ENCODE measurements around the gene METAP1D.

METAP1D gene

GRCh38 chr2:172102391-172103359, 102.9 kb downstream of the METAP1D start, which contains the start of gene DLX2:
Gene DLX2 (minus strand): TSS chr2:172102900. CDS start chr2:172102538, 362 bp downstream.
- DNase-seq (ENCODE audit: low read depth, low spot score), result no peak
- H3K27ac ChIP-seq, result no peak within 1 kb of the TSS
- no peaks in the 10 kb centered on the region for H3K36me3 ChIP-seq (ENCODE audit: insufficient read depth, low read length)
- TF ChIP-seq POLR2AphosphoS5 (IDR thresholded peaks at IDR 0.05; ENCODE audit: borderline replicate concordance, low read depth, low read length) (peak; percentile 66), EZH2 (IDR thresholded peaks at IDR 0.05) (no peak)
- no peak within 1 kb of the TSS for H3K9ac ChIP-seq (ENCODE audit: insufficient read length)
- peak within 1 kb of the TSS; percentile 80 for H3K4me3 ChIP-seq
- H3K9me3 ChIP-seq (ENCODE audit: low read depth, low read length), result no peaks in the 10 kb centered on the region

- Histone ChIP-seq H3K9me3 (ENCODE audit: low read depth, low read length) (no peaks in the 10 kb centered on the region), H3K27ac (peak overlapping the region; percentile 40; the same call in 1 of the 2 replicates), H3K4me3 (peak overlapping the region; percentile 80), H3K9ac (ENCODE audit: insufficient read length) (no peak overlapping the region), H3K36me3 (ENCODE audit: insufficient read depth, low read length) (no peaks in the 10 kb centered on the region)
- no peak for DNase-seq (ENCODE audit: low read depth, low spot score)
- TF ChIP-seq FOXP2 (optimal IDR thresholded peaks at IDR 0.05; ENCODE audit: control extremely low read depth, extremely low read length, insufficient read depth), result no peak
- no peak for TF ChIP-seq POLR2AphosphoS5 (IDR thresholded peaks at IDR 0.05; ENCODE audit: borderline replicate concordance, low read depth, low read length)
- no peak for TF ChIP-seq EZH2 (IDR thresholded peaks at IDR 0.05)
Measured at GRCh38 chr2:172103471-172104272, 103.9 kb downstream of the METAP1D start.

- no peak for TF ChIP-seq EZH2 (IDR thresholded peaks at IDR 0.05)
- TF ChIP-seq FOXP2 (optimal IDR thresholded peaks at IDR 0.05; ENCODE audit: control extremely low read depth, extremely low read length, insufficient read depth), result no peak
- no peak for TF ChIP-seq POLR2AphosphoS5 (IDR thresholded peaks at IDR 0.05; ENCODE audit: borderline replicate concordance, low read depth, low read length)
- H3K9ac ChIP-seq (ENCODE audit: insufficient read length), result no peak overlapping the region
- H3K4me3 ChIP-seq, result no peak overlapping the region
- no peaks in the 10 kb centered on the region for H3K36me3 ChIP-seq (ENCODE audit: insufficient read depth, low read length)
- H3K27ac ChIP-seq, result no peak overlapping the region
- H3K9me3 ChIP-seq (ENCODE audit: low read depth, low read length), result no peaks in the 10 kb centered on the region
- DNase-seq (ENCODE audit: low read depth, low spot score), result no peak
Measured at GRCh38 chr2:172105471-172106107, 105.8 kb downstream of the METAP1D start.

- H3K36me3 ChIP-seq (ENCODE audit: insufficient read depth, low read length), result no peaks in the 10 kb centered on the region
- DNase-seq (ENCODE audit: low read depth, low spot score), result no peak
- TF ChIP-seq FOXP2 (optimal IDR thresholded peaks at IDR 0.05; ENCODE audit: control extremely low read depth, extremely low read length, insufficient read depth) (no peak), POLR2AphosphoS5 (IDR thresholded peaks at IDR 0.05; ENCODE audit: borderline replicate concordance, low read depth, low read length) (no peak), EZH2 (IDR thresholded peaks at IDR 0.05) (no peak)
- H3K9ac ChIP-seq (ENCODE audit: insufficient read length), result no peak overlapping the region
- H3K4me3 ChIP-seq, result no peak overlapping the region
- no peaks in the 10 kb centered on the region for H3K9me3 ChIP-seq (ENCODE audit: low read depth, low read length)
- no peak overlapping the region for H3K27ac ChIP-seq
Measured at GRCh38 chr2:172106108-172106961, 106.6 kb downstream of the METAP1D start.

DNA sequence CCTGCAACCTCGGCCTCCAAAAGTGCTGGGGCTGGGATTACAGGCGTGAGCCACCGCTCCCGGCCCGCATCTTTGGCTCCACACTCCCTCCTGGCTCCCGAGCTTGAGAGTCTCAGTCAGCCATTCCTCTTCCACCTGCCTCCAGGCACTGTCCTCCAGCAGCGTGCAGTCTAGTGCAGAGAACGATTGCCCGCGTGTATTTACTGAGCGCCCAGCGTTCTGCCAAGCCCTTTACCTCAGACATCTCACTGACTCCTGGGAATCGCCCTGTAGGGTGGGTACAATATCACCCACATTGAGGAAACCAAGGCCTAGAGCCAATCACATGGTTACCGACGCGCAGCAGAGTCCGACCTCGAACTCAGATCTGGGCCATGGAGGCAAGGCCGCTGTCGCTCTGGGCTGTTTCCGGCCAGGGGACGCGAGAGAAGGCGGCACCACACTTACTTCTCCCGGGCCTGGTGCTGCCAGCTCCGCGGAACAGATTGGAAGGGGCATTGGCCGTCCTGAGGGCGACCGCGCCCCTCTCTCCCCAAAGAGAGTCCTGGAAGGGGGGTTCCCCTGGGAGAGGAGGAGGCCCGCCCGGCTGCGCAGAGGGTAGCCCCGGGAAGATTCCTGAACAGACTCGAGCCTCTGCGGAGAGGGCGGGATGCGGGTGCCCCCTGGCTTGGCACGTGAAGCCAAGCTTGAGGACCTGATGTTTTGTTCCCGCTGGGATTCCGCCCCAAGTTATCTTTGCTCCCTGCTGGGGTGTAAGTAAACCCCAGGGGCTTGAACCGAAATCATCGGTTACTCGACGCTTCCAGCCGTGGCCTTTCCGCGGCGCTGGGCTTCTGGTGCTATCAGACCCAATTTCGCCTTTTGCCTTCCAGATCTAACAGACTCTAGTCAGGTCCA, 108.2 kb downstream of the METAP1D start:
- DNase-seq (ENCODE audit: low read depth, low spot score), result no peak
- TF ChIP-seq FOXP2 (optimal IDR thresholded peaks at IDR 0.05; ENCODE audit: control extremely low read depth, extremely low read length, insufficient read depth), result no peak
- TF ChIP-seq POLR2AphosphoS5 (IDR thresholded peaks at IDR 0.05; ENCODE audit: borderline replicate concordance, low read depth, low read length), result no peak
- TF ChIP-seq EZH2 (IDR thresholded peaks at IDR 0.05), result no peak
- H3K4me3 ChIP-seq, result no peak overlapping the region

GRCh38 chr2:172108587-172108930, 108.8 kb downstream of the METAP1D start:
- Histone ChIP-seq H3K9me3 (ENCODE audit: low read depth, low read length) (no peaks in the 10 kb centered on the region), H3K27ac (no peak overlapping the region), H3K4me3 (no peak overlapping the region), H3K9ac (ENCODE audit: insufficient read length) (no peak overlapping the region), H3K36me3 (ENCODE audit: insufficient read depth, low read length) (no peaks in the 10 kb centered on the region)
- no peak for TF ChIP-seq POLR2AphosphoS5 (IDR thresholded peaks at IDR 0.05; ENCODE audit: borderline replicate concordance, low read depth, low read length)
- no peak for TF ChIP-seq FOXP2 (optimal IDR thresholded peaks at IDR 0.05; ENCODE audit: control extremely low read depth, extremely low read length, insufficient read depth)
- DNase-seq (ENCODE audit: low read depth, low spot score), result no peak

More for the DNA sequence above, 108.2 kb downstream of the METAP1D start:
- Histone ChIP-seq H3K9me3 (ENCODE audit: low read depth, low read length) (no peaks in the 10 kb centered on the region), H3K27ac (no peak overlapping the region), H3K36me3 (ENCODE audit: insufficient read depth, low read length) (no peaks in the 10 kb centered on the region), H3K9ac (ENCODE audit: insufficient read length) (no peak overlapping the region)

Data from SK-N-MC (cell line).